CD14-positive monocyte (primary cell): ENCODE results near the gene INAFM1. TPM values are rescaled to one million over a fixed set of nuclear protein-coding genes. Genes with fewer than 3 reads are reported as not detected.
"Not testable (repeated sequence)": the region's sequence is repeated elsewhere in the genome, so short reads cannot be mapped to it uniquely, and the experiment has no call there.

Experiments
- DNase-seq, 3 donors: peaks; one replicate each; pipeline ENCODE4 v3.0.0-alpha.2; 2011 to 2022
- H2AFZ ChIP-seq: 2 replicates; pipeline ENCODE4 v1.6.0; 2012; ENCODE audit warnings: mild to moderate bottlenecking, low read depth, low read length, inconsistent platforms; ENCODE audit not compliant: insufficient read depth, poor library complexity, severe bottlenecking
- H3K27ac ChIP-seq, 2 donors: 1 replicate in 1 of 2; 2 replicates in 1 of 2; pipeline ENCODE4 v1.5.1; 2012 to 2013; ENCODE audit warnings: low read length in 2 of 2, control low read depth in 1 of 2, inconsistent platforms in 1 of 2, low read depth in 1 of 2, mild to moderate bottlenecking in 1 of 2
- H3K27me3 ChIP-seq, 2 donors: one replicate each; pipeline versions ENCODE4 v1.6.0 to v1.6.1; 2011 to 2013; ENCODE audit warnings: low read length in 2 of 2; ENCODE audit not compliant: control insufficient read depth in 2 of 2, insufficient read depth in 2 of 2
- H3K36me3 ChIP-seq, 2 donors: replicated peaks in 1 of 2; 1 replicate in 1 of 2; 2 replicates in 1 of 2; pipeline versions ENCODE4 v1.5.1 to v1.6.1; 2012 to 2013; ENCODE audit warnings: low read length in 2 of 2, control low read depth in 1 of 2, inconsistent platforms in 1 of 2, mild to moderate bottlenecking in 1 of 2; ENCODE audit not compliant: insufficient read depth in 2 of 2, control insufficient read depth in 1 of 2
- H3K4me1 ChIP-seq, 2 donors: 1 replicate in 1 of 2; 2 replicates in 1 of 2; pipeline versions ENCODE4 v1.5.1 to v1.6.1; 2012 to 2013; ENCODE audit warnings: low read length in 2 of 2, control low read depth in 1 of 2, inconsistent platforms in 1 of 2, mild to moderate bottlenecking in 1 of 2, moderate library complexity in 1 of 2; ENCODE audit not compliant: insufficient read depth in 2 of 2, control insufficient read depth in 1 of 2
- H3K4me2 ChIP-seq: replicated peaks from 2 replicates; pipeline ENCODE3; 2012; ENCODE audit warnings: low read length, moderate library complexity, mild to moderate bottlenecking; ENCODE audit not compliant: poor library complexity, severe bottlenecking; ENCODE audit errors: extremely low read depth
- H3K4me3 ChIP-seq, 3 experiments: fragments of 200-600 bp in 1 of 3; sonication (generic) in 1 of 3; replicated peaks in 1 of 3; 1 replicate in 2 of 3; 2 replicates in 1 of 3; pipeline ENCODE4 v1.5.1; 2011 to 2013; ENCODE audit warnings: low read length in 3 of 3, mild to moderate bottlenecking in 3 of 3, control low read depth in 2 of 3, low read depth in 2 of 3, inconsistent platforms in 1 of 3, moderate library complexity in 1 of 3
- H3K79me2 ChIP-seq: 2 replicates; pipeline ENCODE4 v1.6.0; 2012; ENCODE audit warnings: mild to moderate bottlenecking, control low read depth, inconsistent platforms, low read length, moderate library complexity; ENCODE audit not compliant: insufficient read depth
- H3K9ac ChIP-seq: 2 replicates; pipeline ENCODE4 v1.6.0; 2017; ENCODE audit warnings: low read length, mild to moderate bottlenecking; ENCODE audit not compliant: insufficient read depth, poor library complexity, severe bottlenecking
- H3K9me3 ChIP-seq, 2 donors: replicated peaks in 1 of 2; 1 replicate in 1 of 2; 2 replicates in 1 of 2; pipeline versions ENCODE4 v1.5.1 to v1.6.1; 2012 to 2013; ENCODE audit warnings: low read length in 2 of 2, control low read depth in 1 of 2; ENCODE audit not compliant: control insufficient read depth in 1 of 2, insufficient read depth in 1 of 2
- H4K20me1 ChIP-seq: 2 replicates; pipeline ENCODE4 v1.6.0; 2012; ENCODE audit warnings: mild to moderate bottlenecking, low read length, control low read depth, moderate library complexity; ENCODE audit not compliant: insufficient read depth
- H3K27ac Mint-ChIP-seq, 7 donors: one replicate each; pipeline ENCODE4 v1.8.0; 2020; ENCODE audit warnings: mild to moderate bottlenecking in 7 of 7, mixed read lengths in 7 of 7, moderate library complexity in 6 of 7, inconsistent platforms in 2 of 7
- H3K27me3 Mint-ChIP-seq, 3 donors: one replicate each; pipeline ENCODE4 v1.8.0; 2021 to 2022; ENCODE audit warnings: low read depth in 3 of 3, mild to moderate bottlenecking in 3 of 3, mixed read lengths in 3 of 3, moderate library complexity in 3 of 3, inconsistent platforms in 1 of 3
- H3K36me3 Mint-ChIP-seq, 2 donors: one replicate each; pipeline ENCODE4 v1.8.0; 2020; ENCODE audit warnings: mixed read lengths in 2 of 2, inconsistent platforms in 1 of 2, mild to moderate bottlenecking in 1 of 2
- H3K4me1 Mint-ChIP-seq: one replicate; pipeline ENCODE4 v1.8.0; 2020; ENCODE audit warnings: mild to moderate bottlenecking, mixed read lengths
- H3K4me3 Mint-ChIP-seq, 2 donors: one replicate each; pipeline ENCODE4 v1.8.0; 2020; ENCODE audit warnings: mild to moderate bottlenecking in 2 of 2, mixed read lengths in 2 of 2, moderate library complexity in 1 of 2
- H3K9me3 Mint-ChIP-seq, 7 donors: one replicate each; pipeline ENCODE4 v1.8.0; 2020 to 2022; ENCODE audit warnings: mixed read lengths in 7 of 7, mild to moderate bottlenecking in 6 of 7, moderate library complexity in 6 of 7, inconsistent platforms in 2 of 7
- CTCF ChIP-seq: fragments of 200-600 bp; IDR thresholded peaks from one replicate; pipeline ENCODE4 v1.8.0; 2022; ENCODE audit warnings: antibody characterized with exemption, mild to moderate bottlenecking
- WGBS: methylation state at CpG from one replicate; pipeline ENCODE4 v1.1.5; 2013; ENCODE audit warnings: missing lambda C conversion rate; ENCODE audit not compliant: insufficient coverage; 5-methylcytosine and 5-hydroxymethylcytosine counted together
- intact Hi-C, 2 donors: fragments of 100-400 bp; cut with micrococcal nuclease; formaldehyde crosslinking; loops; one replicate each; pipeline versions ENCODE4 v1.15.0 to v1.15.1; 2023
- polyA plus RNA-seq, 3 donors: library from polyadenylated mRNA; depleted of rRNA in 1 of 3; unstranded in 2 of 3; stranded (reverse) in 1 of 3; fragments of 300-500 nt in 2 of 3; fragments of >200 nt in 1 of 3; fragmentation: Illumina TruSeq in 2 of 3; gene quantifications; 1 replicate in 2 of 3; 2 replicates in 1 of 3; pipeline ENCODE4 v1.2.3, GENCODE V29; 2012 to 2021

The INAFM1 gene
- polyA plus RNA-seq, 3 donors: 6.2 to 7.3 (median 6.5) TPM

GRCh38 chr19:47258895-47259555 lies 15.7 kb upstream of the INAFM1 start:
- H3K79me2 ChIP-seq: peaks cover 18% of the 10 kb centered on the region
- no peak overlapping the region for H3K9ac ChIP-seq

GRCh38 chr19:47260476-47260875 lies 14.2 kb upstream of the INAFM1 start:
- Histone ChIP-seq H2AFZ (no peak overlapping the region), H3K4me2 (no peak overlapping the region), H3K4me3 (no peak overlapping the region), H4K20me1 (peaks cover 40% of the 10 kb centered on the region), H3K36me3 (peaks cover 55 to 66% of the 10 kb centered on the region in 2 donors), H3K79me2 (peaks cover 18% of the 10 kb centered on the region), H3K27me3 (no peaks in the 10 kb centered on the region), H3K27ac (no peak overlapping the region), H3K4me1 (peaks cover 15 to 19% of the 10 kb centered on the region in 2 donors), H3K9ac (no peak overlapping the region), H3K9me3 (no peaks in the 10 kb centered on the region)
- no peak overlapping the region for H3K4me3 Mint-ChIP-seq
- no peak for DNase-seq
- peaks cover 0 to 3% (median 0%) of the 10 kb centered on the region in 3 donors for H3K27me3 Mint-ChIP-seq
- intact Hi-C loops: no loop called here
- peaks cover 52 to 66% of the 10 kb centered on the region in 2 donors for H3K36me3 Mint-ChIP-seq
- no peaks in the 10 kb centered on the region for H3K9me3 Mint-ChIP-seq
- H3K27ac Mint-ChIP-seq: no peak overlapping the region
- peaks cover 21% of the 10 kb centered on the region for H3K4me1 Mint-ChIP-seq
- TF ChIP-seq CTCF: no peak
- WGBS: 97% methylated on average over 12 of the region's 17 CpGs

More at GRCh38 chr19:47258895-47259555, 15.7 kb upstream of the INAFM1 start:
- Histone ChIP-seq H2AFZ (no peak overlapping the region), H4K20me1 (peaks cover 40% of the 10 kb centered on the region), H3K4me1 (peaks cover 15 to 19% of the 10 kb centered on the region in 2 donors), H3K27ac (no peak overlapping the region), H3K27me3 (no peaks in the 10 kb centered on the region), H3K4me3 (no peak overlapping the region), H3K9me3 (no peaks in the 10 kb centered on the region), H3K36me3 (peaks cover 42 to 51% of the 10 kb centered on the region in 2 donors), H3K4me2 (no peak overlapping the region)
- Mint-ChIP-seq H3K4me3 (no peak overlapping the region), H3K36me3 (peaks cover 43 to 53% of the 10 kb centered on the region in 2 donors), H3K4me1 (peaks cover 21% of the 10 kb centered on the region), H3K27me3 (peaks cover 0 to 3% (median 0%) of the 10 kb centered on the region in 3 donors), H3K9me3 (peaks cover 0 to 1% (median 0%) of the 10 kb centered on the region in 7 donors), H3K27ac (peak overlapping the region in 6 of 7 donors; percentile 5 to 73 (median 66))
- no peak for DNase-seq
- 100% methylated on average over 6 of the region's 6 CpGs for WGBS
- intact Hi-C loops: no loop called here
- TF ChIP-seq CTCF: no peak

- H3K9me3 ChIP-seq, H3K4me2 ChIP-seq, H2AFZ ChIP-seq, H3K27ac ChIP-seq, intact Hi-C loops, H3K4me3 ChIP-seq, DNase-seq, H3K9me3 Mint-ChIP-seq, H3K27me3 Mint-ChIP-seq, H3K4me3 Mint-ChIP-seq, H3K27me3 ChIP-seq, H3K9ac ChIP-seq: not testable (repeated sequence)
- WGBS: 72% methylated on average over 10 of the region's 14 CpGs
- Mint-ChIP-seq H3K36me3 (peaks cover 64 to 82% of the 10 kb centered on the region in 2 donors), H3K27ac (peak overlapping the region in 4 of 7 donors; percentile 28 to 63 (median 48)), H3K4me1 (peaks cover 16% of the 10 kb centered on the region)
- peaks cover 41% of the 10 kb centered on the region for H4K20me1 ChIP-seq
- peaks cover 65 to 80% of the 10 kb centered on the region in 2 donors for H3K36me3 ChIP-seq
- H3K79me2 ChIP-seq: peaks cover 18% of the 10 kb centered on the region
- H3K4me1 ChIP-seq: peaks cover 8 to 12% of the 10 kb centered on the region in 2 donors
Observed at GRCh38 chr19:47261946-47262793, 12.5 kb upstream of the INAFM1 start.
